Naive thymus-derived CD8-positive, alpha-beta T cell (primary cell): ENCODE data around the gene FTSJ3. TPM values are rescaled to one million over a fixed set of nuclear protein-coding genes. Genes with fewer than 3 reads are reported as not detected.
A peak's percentile ranks its signal among the peaks of the same experiment; 100 is the strongest.
"Not testable (repeated sequence)": the region's sequence is repeated elsewhere in the genome, so short reads cannot be mapped to it uniquely, and the experiment has no call there.

Experiments
- ATAC-seq, 2 donors: fragments of 150-1000 bp; cut with Tn5 transposase in 1 of 2; sonication (Bioruptor Pico), chemical (Tn5 transposase) in 1 of 2; 1 replicate in 1 of 2; 2 replicates in 1 of 2; pipeline ENCODE4 v1.10.0; 2021; ENCODE audit warnings: mild to moderate bottlenecking in 2 of 2, moderate library complexity in 2 of 2
- POLR2A ChIA-PET: fragments of 350-600 bp; sonication (Branson Sonifier 250); formaldehyde crosslinking; loops from one replicate; lab custom pipeline; 2021; ENCODE audit warnings: antibody characterized with exemption; lab: Charles Lee
- DNase-seq, 10 donors: peaks; one replicate each; pipeline versions ENCODE4 v3.0.0 to v3.0.0-alpha.2; 2020 to 2022
- H3K27ac Mint-ChIP-seq, 10 donors: one replicate each; pipeline ENCODE4 v1.8.0; 2020 to 2022; ENCODE audit warnings: mild to moderate bottlenecking in 10 of 10, mixed read lengths in 10 of 10, moderate library complexity in 4 of 10, inconsistent platforms in 1 of 10
- H3K27me3 Mint-ChIP-seq, 5 donors: one replicate each; pipeline ENCODE4 v1.8.0; 2021 to 2022; ENCODE audit warnings: mixed read lengths in 5 of 5
- H3K36me3 Mint-ChIP-seq, 3 donors: one replicate each; pipeline ENCODE4 v1.8.0; 2020 to 2022; ENCODE audit warnings: mixed read lengths in 3 of 3, mild to moderate bottlenecking in 2 of 3, inconsistent platforms in 1 of 3
- H3K4me1 Mint-ChIP-seq, 4 donors: one replicate each; pipeline ENCODE4 v1.8.0; 2021 to 2022; ENCODE audit warnings: mixed read lengths in 4 of 4
- H3K4me3 Mint-ChIP-seq, 10 donors: one replicate each; pipeline ENCODE4 v1.8.0; 2020 to 2022; ENCODE audit warnings: mild to moderate bottlenecking in 10 of 10, mixed read lengths in 10 of 10, moderate library complexity in 6 of 10, inconsistent platforms in 1 of 10
- H3K9me3 Mint-ChIP-seq, 9 donors: one replicate each; pipeline ENCODE4 v1.8.0; 2020 to 2022; ENCODE audit warnings: mixed read lengths in 9 of 9, mild to moderate bottlenecking in 3 of 9, inconsistent platforms in 1 of 9, moderate library complexity in 1 of 9
- polyA plus RNA-seq, 3 donors: library from polyadenylated mRNA; unstranded; fragments of 300-500 nt; fragmentation: Illumina TruSeq; gene quantifications; one replicate each; pipeline ENCODE4 v1.2.3, GENCODE V29; 2021
- total RNA-seq, 8 experiments: library from RNA in 2 of 8; stranded (reverse) in 2 of 8; gene quantifications; one replicate each; pipeline ENCODE4 v1.2.3 and lab custom pipeline; 2021 to 2026

The FTSJ3 gene
- total and polyA plus RNA-seq, 5 experiments from 2014 or later: 16.8 to 75.7 (median 43.1) TPM

DNA sequence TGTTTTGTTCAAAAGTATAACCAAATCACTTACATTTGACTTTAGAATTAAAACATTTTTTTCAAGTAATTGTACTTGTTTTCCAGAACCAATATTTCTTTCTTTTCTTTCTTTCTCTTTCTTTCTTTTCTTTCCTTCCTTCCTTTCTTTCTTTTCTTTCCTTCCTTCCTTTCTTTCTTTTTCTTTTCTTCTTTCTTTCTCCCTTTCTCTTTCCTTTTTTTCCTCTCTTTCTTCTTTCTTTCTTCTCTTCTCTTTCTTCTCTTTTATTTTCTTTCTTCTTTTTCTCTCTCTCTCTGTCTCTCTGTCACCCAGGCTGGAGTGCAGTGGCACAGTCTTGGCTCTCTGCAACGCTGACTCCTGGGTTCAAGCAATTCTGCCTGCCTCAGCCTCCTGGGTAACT, 26.7 kb downstream of the FTSJ3 start:
- ATAC-seq (no peak), DNase-seq (no peak)
- no peaks in the 10 kb centered on the region for H3K27me3 Mint-ChIP-seq
- peaks cover 0 to 5% (median 2%) of the 10 kb centered on the region in 4 donors for H3K4me1 Mint-ChIP-seq
- H3K4me3 Mint-ChIP-seq: no peak overlapping the region
- peak overlapping the region in 5 of 10 donors; percentile 9 to 87 (median 54) for H3K27ac Mint-ChIP-seq
- POLR2A ChIA-PET: no interaction called here
- H3K9me3 Mint-ChIP-seq: no peaks in the 10 kb centered on the region
- H3K36me3 Mint-ChIP-seq: peaks cover 0 to 97% (median 26%) of the 10 kb centered on the region in 3 donors

DNA sequence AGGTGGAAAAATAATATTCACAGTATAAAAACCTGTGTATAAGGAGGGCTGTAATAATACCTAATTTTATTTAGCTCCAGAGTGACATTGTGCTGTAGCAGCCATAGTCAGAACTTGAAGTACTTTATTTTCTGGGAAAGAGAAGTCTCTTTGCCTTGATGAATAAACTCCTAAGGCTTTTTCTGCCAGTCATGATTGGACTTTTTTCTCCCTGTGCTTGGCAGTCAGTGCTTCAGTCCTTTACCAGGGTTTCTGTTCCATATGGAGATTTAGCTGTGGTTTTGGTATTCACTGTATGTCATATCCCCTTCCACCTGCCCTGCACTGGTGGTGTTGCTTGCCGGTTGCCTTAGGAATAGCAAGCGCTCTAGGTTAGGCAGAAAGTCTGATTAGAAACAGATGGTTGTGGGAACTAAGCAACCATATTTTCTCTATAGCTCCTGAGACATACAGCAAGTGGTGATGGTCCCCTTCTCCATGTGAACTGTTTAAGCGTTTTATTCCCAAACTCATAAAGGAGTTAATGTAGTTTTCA, 28.8 kb downstream of the FTSJ3 start:
- ATAC-seq (no peak), DNase-seq (no peak)
- Mint-ChIP-seq H3K4me3 (no peak overlapping the region), H3K27me3 (no peaks in the 10 kb centered on the region), H3K9me3 (no peaks in the 10 kb centered on the region), H3K36me3 (peaks cover 6 to 98% (median 31%) of the 10 kb centered on the region in 3 donors), H3K27ac (no peak overlapping the region), H3K4me1 (peaks cover 0 to 10% (median 5%) of the 10 kb centered on the region in 4 donors)
- POLR2A ChIA-PET: interaction anchor here (0.6 to 1.6 kb wide), 4 partner anchors 21 to 103 kb away, joined by 3 read pairs; no protein-coding TSS in a partner anchor

DNA sequence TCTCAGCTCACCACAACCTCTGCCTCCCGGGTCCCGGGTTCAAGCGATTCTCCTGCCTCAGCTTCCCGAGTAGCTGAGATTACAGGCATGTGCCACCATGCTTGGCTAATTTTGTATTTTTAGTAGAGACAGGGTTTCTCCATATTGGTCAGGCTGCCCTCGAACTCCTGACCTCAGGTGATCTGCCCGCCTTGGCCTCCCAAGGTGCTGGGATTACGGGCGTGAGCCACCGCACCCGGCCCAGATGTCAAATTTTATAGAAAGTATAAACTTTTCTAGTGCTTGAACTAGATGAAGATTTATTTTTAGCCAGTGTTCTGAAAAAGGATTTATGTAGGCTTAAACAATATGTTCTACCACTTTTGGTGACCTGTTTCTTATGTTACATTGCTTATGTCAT, 31.1 kb downstream of the FTSJ3 start:
- H3K4me1 Mint-ChIP-seq, H3K27me3 Mint-ChIP-seq, ATAC-seq, H3K9me3 Mint-ChIP-seq, H3K27ac Mint-ChIP-seq, DNase-seq, H3K4me3 Mint-ChIP-seq: not testable (repeated sequence)
- POLR2A ChIA-PET: interaction anchor here (0.9 kb wide), 1 partner anchor 15 kb away, joined by 6 read pairs; no protein-coding TSS in a partner anchor
- peaks cover 6 to 97% (median 33%) of the 10 kb centered on the region in 3 donors for H3K36me3 Mint-ChIP-seq

DNA sequence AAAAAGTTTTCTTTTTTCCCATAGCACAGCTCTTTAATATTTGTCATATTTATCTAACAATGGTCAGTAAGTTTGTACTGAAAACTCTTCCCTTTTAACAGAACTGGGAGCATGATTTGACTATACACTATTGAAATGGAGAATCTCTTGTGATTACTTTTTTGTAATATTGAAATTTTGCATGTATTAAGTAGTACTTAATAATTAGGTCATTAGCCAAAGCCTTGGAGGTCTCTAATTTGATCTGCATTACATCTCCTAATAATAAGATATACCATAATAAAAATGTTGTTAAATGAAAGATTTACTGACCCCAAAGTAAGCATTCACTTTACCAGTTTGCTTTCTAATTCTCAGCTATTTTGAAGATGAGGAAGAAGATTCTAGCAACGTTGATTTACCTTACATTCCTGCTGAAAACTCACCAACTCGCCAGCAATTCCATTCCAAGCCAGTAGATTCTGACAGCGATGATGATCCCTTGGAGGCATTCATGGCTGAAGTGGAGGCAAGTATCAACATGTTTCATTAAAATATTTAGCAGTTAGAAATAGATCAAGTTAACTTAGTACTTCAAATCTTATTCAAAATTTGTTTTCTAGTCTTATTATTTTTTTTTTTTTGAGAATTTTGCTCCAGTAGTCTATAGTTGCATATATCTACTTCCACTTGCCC, 35.3 kb downstream of the FTSJ3 start:
- no peak for ATAC-seq
- Mint-ChIP-seq H3K4me1 (peaks cover 2 to 15% (median 5%) of the 10 kb centered on the region in 4 donors), H3K36me3 (peaks cover 6 to 90% (median 19%) of the 10 kb centered on the region in 3 donors), H3K27ac (no peak overlapping the region), H3K27me3 (no peaks in the 10 kb centered on the region), H3K4me3 (no peak overlapping the region), H3K9me3 (no peaks in the 10 kb centered on the region)
- DNase-seq: no peak
- POLR2A ChIA-PET: no interaction called here

DNA sequence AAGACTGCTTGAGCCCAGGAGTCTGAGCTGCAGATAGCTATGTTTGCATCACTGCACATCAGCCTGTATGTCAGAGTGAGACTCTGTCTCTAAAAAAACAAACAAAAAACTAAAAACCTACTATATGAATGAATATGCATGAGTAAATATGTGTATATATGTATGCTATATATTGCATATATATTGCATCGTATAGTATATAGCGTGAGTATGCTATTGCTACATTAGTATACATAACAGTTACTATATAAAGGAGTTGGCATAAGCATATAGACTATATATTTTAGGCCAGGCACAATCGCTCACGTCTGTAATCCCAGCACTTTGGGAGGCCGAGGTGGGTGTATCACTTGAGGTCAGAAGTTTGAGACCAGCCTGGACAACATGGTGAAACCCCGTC, 37.4 kb downstream of the FTSJ3 start:
- POLR2A ChIA-PET: interaction anchor here (1.2 kb wide), 2 partner anchors 92 to 95 kb away, joined by 3 to 5 read pairs; no protein-coding TSS in a partner anchor
- ATAC-seq (no peak), DNase-seq (no peak)
- Mint-ChIP-seq H3K4me1 (peaks cover 2 to 20% (median 11%) of the 10 kb centered on the region in 4 donors), H3K27ac (no peak overlapping the region), H3K27me3 (no peaks in the 10 kb centered on the region), H3K36me3 (peaks cover 6 to 79% (median 12%) of the 10 kb centered on the region in 3 donors), H3K4me3 (no peak overlapping the region), H3K9me3 (no peaks in the 10 kb centered on the region)

DNA sequence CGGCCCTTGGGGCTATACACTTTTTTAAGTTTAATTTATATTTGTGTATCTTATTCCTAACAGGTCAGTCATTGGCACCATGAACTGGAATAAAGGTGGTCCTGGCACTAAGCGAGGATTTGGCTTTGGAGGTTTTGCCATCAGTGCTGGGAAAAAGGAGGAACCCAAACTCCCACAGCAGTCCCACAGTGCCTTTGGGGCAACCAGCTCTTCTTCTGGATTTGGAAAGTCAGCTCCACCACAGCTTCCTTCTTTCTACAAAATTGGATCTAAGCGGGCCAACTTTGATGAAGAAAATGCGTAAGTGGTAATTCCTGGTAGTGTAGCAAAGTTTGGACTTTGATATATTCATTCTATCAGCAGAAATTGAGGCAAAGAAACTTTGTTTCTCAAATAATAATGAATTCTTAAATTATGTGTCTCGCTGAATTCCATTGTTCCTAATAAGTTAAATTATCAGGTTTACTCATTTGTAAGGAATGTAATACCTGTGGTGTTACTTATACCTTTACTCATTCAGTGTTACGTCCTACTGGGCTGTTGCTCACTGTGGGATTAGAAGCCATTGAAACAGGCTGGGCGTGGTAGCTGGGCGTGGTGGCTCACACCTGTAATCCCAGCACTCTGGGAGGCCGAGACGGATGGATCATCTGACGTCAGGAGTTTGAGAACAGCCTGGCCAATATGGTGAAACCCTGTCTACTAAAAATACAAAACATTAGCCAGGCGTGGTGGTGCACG, 40.3 kb downstream of the FTSJ3 start:
- peaks cover 0 to 73% (median 3%) of the 10 kb centered on the region in 3 donors for H3K36me3 Mint-ChIP-seq

DNA sequence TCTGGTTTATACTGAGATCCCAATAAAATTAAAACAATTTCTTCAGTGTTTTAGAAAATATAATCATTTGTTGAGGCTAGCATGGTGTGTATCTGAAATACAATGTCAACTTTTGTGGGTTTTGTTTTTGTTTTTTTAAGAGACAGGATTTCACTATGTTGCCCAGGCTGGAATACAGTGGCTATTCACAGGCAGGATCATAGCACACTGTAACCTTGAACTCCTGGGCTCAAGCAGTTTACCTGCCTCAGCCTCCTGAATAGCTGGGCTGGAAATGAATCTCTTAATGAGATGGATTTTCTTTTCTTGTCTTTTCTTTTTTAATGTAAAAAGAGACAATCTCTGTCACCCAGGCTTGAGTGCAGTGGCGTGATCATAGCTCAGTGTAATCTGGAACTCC, 41.3 kb downstream of the FTSJ3 start:
- ATAC-seq (no peak), DNase-seq (no peak)
- Mint-ChIP-seq H3K4me3 (no peak overlapping the region), H3K27me3 (no peaks in the 10 kb centered on the region), H3K9me3 (no peaks in the 10 kb centered on the region), H3K27ac (peak overlapping the region in 3 of 10 donors; percentile 25 to 66 (median 44)), H3K4me1 (peaks cover 16 to 46% (median 34%) of the 10 kb centered on the region in 4 donors), H3K36me3 (peaks cover 0 to 74% (median 3%) of the 10 kb centered on the region in 3 donors)
- POLR2A ChIA-PET: interaction anchor here (2.8 kb wide), 1 partner anchor 12 kb away, joined by 13 read pairs; the partner anchor contains the start of genes CCDC47 and DDX42

More for the DNA sequence above, 40.3 kb downstream of the FTSJ3 start:
- no peak for DNase-seq
- Mint-ChIP-seq H3K27me3 (no peaks in the 10 kb centered on the region), H3K27ac (peak overlapping the region in 2 of 10 donors; percentile 6 to 38), H3K9me3 (no peaks in the 10 kb centered on the region), H3K4me3 (no peak overlapping the region), H3K4me1 (peaks cover 14 to 39% (median 29%) of the 10 kb centered on the region in 4 donors)
- POLR2A ChIA-PET: interaction anchor here (0.7 to 2.8 kb wide), 2 partner anchors 13 to 45 kb away, joined by 3 to 13 read pairs; partner anchors contain the start of genes CCDC47 and DDX42
- no peak for ATAC-seq

DNA sequence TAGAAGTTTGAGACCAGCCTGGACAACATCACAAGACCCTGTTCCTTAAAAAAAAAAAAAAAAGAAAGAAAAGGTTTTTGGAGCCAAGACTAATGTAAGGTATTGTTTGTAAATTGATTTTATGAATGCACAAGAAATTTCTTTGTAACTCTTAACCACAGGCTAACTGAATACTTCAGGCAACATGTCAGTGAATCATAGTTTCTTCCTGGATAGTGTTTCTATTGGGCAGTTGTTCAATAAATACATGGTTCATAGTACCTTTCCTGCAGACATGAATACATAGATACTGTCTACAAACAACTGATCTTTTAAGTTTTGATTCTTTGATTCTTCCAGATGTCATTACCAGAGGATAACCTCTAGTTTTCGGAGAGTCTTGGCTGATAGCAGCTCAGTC, 41.9 kb downstream of the FTSJ3 start:
- peaks cover 0 to 77% (median 3%) of the 10 kb centered on the region in 3 donors for H3K36me3 Mint-ChIP-seq
- H3K4me1 Mint-ChIP-seq: peaks cover 18 to 49% (median 40%) of the 10 kb centered on the region in 4 donors
- no peak overlapping the region for H3K4me3 Mint-ChIP-seq

DNA sequence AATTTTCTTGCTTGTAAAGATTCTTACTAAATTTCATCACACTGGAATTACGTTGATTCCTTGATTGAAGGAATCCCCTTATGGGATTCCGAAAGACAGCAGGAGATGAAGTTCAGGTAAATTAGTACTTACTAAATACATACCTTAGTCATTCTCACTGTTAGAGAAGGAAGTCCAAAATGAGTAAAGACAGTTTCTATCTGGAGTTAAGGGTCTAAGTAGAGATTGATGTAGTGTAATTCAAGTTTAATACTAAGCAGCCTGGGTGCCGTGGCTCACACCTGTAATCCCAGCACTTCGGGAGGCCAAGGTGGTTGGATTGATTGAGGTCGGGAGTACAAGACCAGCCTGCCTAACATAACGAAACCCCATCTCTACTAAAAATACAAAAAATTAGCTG, 43.9 kb downstream of the FTSJ3 start:
- peak overlapping the region in 9 of 10 donors; percentile 2 to 89 (median 48) for H3K27ac Mint-ChIP-seq
- no peak for DNase-seq
- POLR2A ChIA-PET: interaction anchor here (1.1 to 2.5 kb wide), 2 partner anchors 9 to 85 kb away, joined by 4 to 12 read pairs; partner anchors contain the start of genes CCDC47 and DDX42
- H3K4me1 Mint-ChIP-seq: peaks cover 24 to 65% (median 54%) of the 10 kb centered on the region in 4 donors
- H3K36me3 Mint-ChIP-seq: peaks cover 0 to 78% (median 3%) of the 10 kb centered on the region in 3 donors
- ATAC-seq: no peak
- peak overlapping the region in 1 of 10 donors; percentile 22 for H3K4me3 Mint-ChIP-seq
- H3K9me3 Mint-ChIP-seq: no peaks in the 10 kb centered on the region
- no peaks in the 10 kb centered on the region for H3K27me3 Mint-ChIP-seq

More for the DNA sequence above, 41.9 kb downstream of the FTSJ3 start:
- POLR2A ChIA-PET: interaction anchor here (2.8 kb wide), 1 partner anchor 11 kb away, joined by 13 read pairs; the partner anchor contains the start of genes CCDC47 and DDX42
- DNase-seq (no peak), ATAC-seq (no peak)
- H3K9me3 Mint-ChIP-seq: no peaks in the 10 kb centered on the region
- no peaks in the 10 kb centered on the region for H3K27me3 Mint-ChIP-seq
- peak overlapping the region in 3 of 10 donors; percentile 17 to 66 (median 44) for H3K27ac Mint-ChIP-seq

DNA sequence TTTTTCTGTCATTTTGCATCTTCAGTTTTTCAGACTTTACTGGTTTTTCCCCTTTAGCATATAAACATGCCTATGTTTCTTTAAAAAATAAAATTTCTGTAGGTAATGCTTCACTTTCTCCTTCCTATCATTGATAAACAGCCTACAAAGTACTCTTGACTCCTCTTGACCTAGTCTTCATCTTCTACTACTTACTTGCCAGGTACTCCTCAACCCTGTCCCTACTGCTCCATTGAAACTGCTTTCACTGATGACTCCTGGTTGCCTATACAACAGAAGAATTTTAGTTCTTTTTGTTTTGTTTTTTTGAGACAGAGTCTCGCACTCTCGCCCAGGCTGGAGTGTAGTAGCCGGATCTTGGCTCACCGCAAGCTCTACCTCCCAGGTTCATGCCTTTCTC, 46.5 kb downstream of the FTSJ3 start:
- POLR2A ChIA-PET: interaction anchor here (0.5 to 1.0 kb wide), 2 partner anchors 74 to 214 kb away, joined by 3 to 4 read pairs; no protein-coding TSS in a partner anchor
- Mint-ChIP-seq H3K4me1 (peaks cover 37 to 88% (median 76%) of the 10 kb centered on the region in 4 donors), H3K4me3 (peak overlapping the region in 2 of 10 donors; percentile 23 to 36), H3K9me3 (no peaks in the 10 kb centered on the region), H3K27me3 (no peaks in the 10 kb centered on the region), H3K36me3 (peaks cover 0 to 84% (median 0%) of the 10 kb centered on the region in 3 donors), H3K27ac (peak overlapping the region in 4 of 10 donors; percentile 42 to 85 (median 66))
- no peak for ATAC-seq
- DNase-seq: no peak

DNA sequence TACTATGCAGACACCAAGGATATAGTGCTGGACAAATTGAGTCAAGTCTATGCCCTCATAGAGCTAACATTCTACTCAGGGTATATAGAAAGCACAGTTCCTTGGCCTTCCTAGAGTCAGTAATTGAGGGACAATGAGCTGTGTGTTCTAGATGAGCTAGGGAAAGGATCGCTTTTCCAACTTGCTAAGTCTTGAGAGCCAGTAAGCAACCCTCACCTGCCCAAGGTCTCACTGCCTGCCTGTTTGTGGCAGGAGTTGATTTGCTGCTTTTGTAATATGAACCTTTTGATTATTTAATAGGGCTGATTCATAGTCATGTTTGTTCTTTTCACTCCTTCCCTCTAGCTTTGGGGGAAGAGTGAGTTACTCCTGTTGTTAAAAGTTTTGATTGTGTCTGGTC, 47.0 kb downstream of the FTSJ3 start:
- H3K4me3 Mint-ChIP-seq: peak overlapping the region in 1 of 10 donors; percentile 34
- peaks cover 0 to 81% (median 0%) of the 10 kb centered on the region in 3 donors for H3K36me3 Mint-ChIP-seq
- H3K27ac Mint-ChIP-seq: peak overlapping the region in 8 of 10 donors; percentile 15 to 83 (median 50)
- no peak for ATAC-seq
- DNase-seq: no peak
- POLR2A ChIA-PET: interaction anchor here (0.5 to 1.0 kb wide), 3 partner anchors 54 to 214 kb away, joined by 3 to 4 read pairs (median 3); no protein-coding TSS in a partner anchor
- H3K9me3 Mint-ChIP-seq: no peaks in the 10 kb centered on the region
- H3K4me1 Mint-ChIP-seq: peaks cover 38 to 88% (median 77%) of the 10 kb centered on the region in 4 donors
- H3K27me3 Mint-ChIP-seq: no peaks in the 10 kb centered on the region

DNA sequence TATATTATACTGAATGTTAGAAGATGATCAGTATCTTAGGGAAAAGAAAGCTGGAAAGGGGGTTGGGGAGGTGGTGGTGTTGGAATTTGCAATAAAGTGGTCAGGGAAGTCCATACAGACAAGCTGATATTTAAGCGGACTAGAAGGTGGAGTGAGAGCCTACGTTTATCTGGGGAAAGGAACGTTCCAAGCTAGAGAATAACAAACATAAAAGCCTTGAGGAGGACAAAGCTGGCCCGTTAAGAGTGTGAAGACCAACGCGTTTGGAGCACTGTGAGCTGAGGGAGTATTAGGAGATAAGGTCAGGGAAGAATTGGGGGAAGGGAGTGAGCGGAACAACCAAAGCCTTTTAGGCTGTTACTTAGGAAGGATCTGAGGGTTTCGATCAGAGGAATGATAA, 52.0 kb downstream of the FTSJ3 start:
- no peak for DNase-seq
- Mint-ChIP-seq H3K4me1 (peaks cover 32 to 79% (median 74%) of the 10 kb centered on the region in 4 donors), H3K36me3 (peaks cover 0 to 49% (median 0%) of the 10 kb centered on the region in 3 donors), H3K9me3 (no peaks in the 10 kb centered on the region), H3K27ac (peak overlapping the region; percentile 21 to 100 (median 99)), H3K27me3 (no peaks in the 10 kb centered on the region), H3K4me3 (peak overlapping the region; percentile 87 to 99 (median 96))
- POLR2A ChIA-PET: interaction anchor here (0.7 to 6.5 kb wide), 11 partner anchors 11 to 153 kb away, joined by 3 to 264 read pairs (median 19); partner anchors contain the start of genes LIMD2, MAP3K3, PSMC5 and SMARCD2
- ATAC-seq: no peak
